ENCODE results near the gene SULT4A1. TPM values are rescaled to one million over a fixed set of nuclear protein-coding genes. Genes with fewer than 3 reads are reported as not detected.

The SULT4A1 gene
- total RNA-seq, 2 experiments from 2014 or later, result not detected

- H3K36me3 Mint-ChIP-seq (ENCODE audit: low read depth), result no peaks in the 10 kb centered on the region
- H3K27ac Mint-ChIP-seq, result no peak overlapping the region
- H3K27me3 Mint-ChIP-seq, result no peaks in the 10 kb centered on the region
- no peak for DNase-seq
- no peaks in the 10 kb centered on the region for H3K4me1 Mint-ChIP-seq (ENCODE audit: low read depth)
- ChIA-PET POLR2A (no interaction called here), CTCF (no interaction called here)
- no peak for TF ChIP-seq CTCF (IDR thresholded peaks at IDR 0.05)
- H3K4me3 Mint-ChIP-seq, result no peak overlapping the region
- H3K9me3 Mint-ChIP-seq, result no peaks in the 10 kb centered on the region
- ATAC-seq, result no peak
- intact Hi-C loops (cut with micrococcal nuclease), result no loop called here
These were observed 21.5 kb downstream of the SULT4A1 start for GRCh38 chr22:43840851-43841250.

DNA sequence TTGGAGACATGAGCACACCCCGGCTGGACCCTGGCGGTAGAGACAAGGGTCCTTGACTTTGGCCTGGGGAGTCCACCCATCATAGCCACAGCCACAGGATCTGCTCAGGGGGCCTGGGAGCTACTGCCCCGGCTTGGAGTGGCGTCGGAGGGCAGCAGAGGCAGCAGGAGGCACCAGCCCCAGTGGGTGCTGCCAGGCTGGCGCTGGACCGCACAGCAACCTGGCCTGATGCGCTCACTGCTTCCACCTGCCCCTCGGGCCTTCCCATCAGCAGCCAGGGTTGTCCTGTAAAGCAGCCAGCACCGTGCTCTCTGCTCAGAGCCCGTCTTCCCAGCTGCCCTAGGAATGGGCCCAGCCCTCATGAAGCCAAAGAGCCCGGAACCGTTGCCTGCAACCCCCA is 21.9 kb downstream of the SULT4A1 start:
- H3K4me3 Mint-ChIP-seq, result no peak overlapping the region
- H3K27me3 Mint-ChIP-seq, result no peaks in the 10 kb centered on the region
- intact Hi-C loops (cut with micrococcal nuclease), result no loop called here
- no peak for DNase-seq
- POLR2A ChIA-PET, result no interaction called here
- no peaks in the 10 kb centered on the region for H3K4me1 Mint-ChIP-seq (ENCODE audit: low read depth)
- no peak for ATAC-seq
- CTCF ChIA-PET, result no interaction called here
- no peaks in the 10 kb centered on the region for H3K9me3 Mint-ChIP-seq
- H3K27ac Mint-ChIP-seq, result no peak overlapping the region
- H3K36me3 Mint-ChIP-seq (ENCODE audit: low read depth), result no peaks in the 10 kb centered on the region
- no peak for TF ChIP-seq CTCF (IDR thresholded peaks at IDR 0.05)

- no peak overlapping the region for H3K4me3 Mint-ChIP-seq
- no peaks in the 10 kb centered on the region for H3K9me3 Mint-ChIP-seq
- no peak for DNase-seq
- no peaks in the 10 kb centered on the region for H3K4me1 Mint-ChIP-seq (ENCODE audit: low read depth)
- intact Hi-C loops (cut with micrococcal nuclease), result no loop called here
- TF ChIP-seq CTCF (IDR thresholded peaks at IDR 0.05), result no peak
- H3K27me3 Mint-ChIP-seq, result peaks cover 3% of the 10 kb centered on the region
- CTCF ChIA-PET, result no interaction called here
- POLR2A ChIA-PET, result no interaction called here
- H3K36me3 Mint-ChIP-seq (ENCODE audit: low read depth), result no peaks in the 10 kb centered on the region
- H3K27ac Mint-ChIP-seq, result no peak overlapping the region
- no peak for ATAC-seq
These were observed 22.5 kb downstream of the SULT4A1 start for GRCh38 chr22:43839781-43840180.

GRCh38 chr22:43838571-43839307 is 23.6 kb downstream of the SULT4A1 start:
- Mint-ChIP-seq H3K4me3 (no peak overlapping the region), H3K36me3 (ENCODE audit: low read depth) (no peaks in the 10 kb centered on the region), H3K27ac (no peak overlapping the region), H3K27me3 (peaks cover 3% of the 10 kb centered on the region), H3K4me1 (ENCODE audit: low read depth) (no peaks in the 10 kb centered on the region), H3K9me3 (no peaks in the 10 kb centered on the region)
- no peak for DNase-seq
- ATAC-seq, result no peak
- TF ChIP-seq CTCF (IDR thresholded peaks at IDR 0.05), result no peak
- ChIA-PET CTCF (no interaction called here), POLR2A (no interaction called here)
- intact Hi-C loops (cut with micrococcal nuclease), result no loop called here

GRCh38 chr22:43838161-43838560 is 24.2 kb downstream of the SULT4A1 start:
- H3K4me1 Mint-ChIP-seq (ENCODE audit: low read depth), result no peaks in the 10 kb centered on the region

More at GRCh38 chr22:43838161-43838560, 24.2 kb downstream of the SULT4A1 start:
- Mint-ChIP-seq H3K36me3 (ENCODE audit: low read depth) (no peaks in the 10 kb centered on the region), H3K27ac (no peak overlapping the region), H3K4me3 (no peak overlapping the region), H3K27me3 (peaks cover 3% of the 10 kb centered on the region), H3K9me3 (no peaks in the 10 kb centered on the region)
- DNase-seq (no peak), ATAC-seq (no peak)
- TF ChIP-seq CTCF (IDR thresholded peaks at IDR 0.05), result no peak
- CTCF ChIA-PET, result no interaction called here
- intact Hi-C loops (cut with micrococcal nuclease), result no loop called here
- POLR2A ChIA-PET, result no interaction called here

Measured in activated CD8-positive, alpha-beta T cell treated with anti-CD3 and anti-CD28 coated beads for 36 hours (primary cell).